ENCODE measurements around the gene CTSE.

Gene CTSE

GRCh38 chr1:205967554-205968335 lies 56.0 kb downstream of the CTSE start:
- Mint-ChIP-seq H3K27ac (no peak overlapping the region), H3K36me3 (ENCODE audit: low read depth) (no peaks in the 10 kb centered on the region), H3K9me3 (no peaks in the 10 kb centered on the region), H3K4me1 (ENCODE audit: low read depth) (no peaks in the 10 kb centered on the region), H3K4me3 (no peak overlapping the region), H3K27me3 (no peaks in the 10 kb centered on the region)

- Mint-ChIP-seq H3K4me3 (no peak overlapping the region), H3K36me3 (ENCODE audit: low read depth) (no peaks in the 10 kb centered on the region), H3K27ac (no peak overlapping the region), H3K4me1 (ENCODE audit: low read depth) (peaks cover 4% of the 10 kb centered on the region), H3K27me3 (peaks cover 5% of the 10 kb centered on the region), H3K9me3 (no peaks in the 10 kb centered on the region)
Measured at GRCh38 chr1:205965036-205965884, 58.4 kb downstream of the CTSE start.

- H3K27me3 Mint-ChIP-seq, result peaks cover 11% of the 10 kb centered on the region
- peaks cover 4% of the 10 kb centered on the region for H3K4me1 Mint-ChIP-seq (ENCODE audit: low read depth)
- no peak overlapping the region for H3K4me3 Mint-ChIP-seq
- no peaks in the 10 kb centered on the region for H3K9me3 Mint-ChIP-seq
- H3K27ac Mint-ChIP-seq, result no peak overlapping the region
- no peaks in the 10 kb centered on the region for H3K36me3 Mint-ChIP-seq (ENCODE audit: low read depth)
Measured at GRCh38 chr1:205963352-205964155, 60.1 kb downstream of the CTSE start.

GRCh38 chr1:205962821-205963221 lies 60.9 kb downstream of the CTSE start:
- no peaks in the 10 kb centered on the region for H3K9me3 Mint-ChIP-seq

GRCh38 chr1:205961991-205962820 lies 61.5 kb downstream of the CTSE start:
- Mint-ChIP-seq H3K27me3 (peaks cover 11% of the 10 kb centered on the region), H3K4me3 (no peak overlapping the region), H3K4me1 (ENCODE audit: low read depth) (peaks cover 4% of the 10 kb centered on the region), H3K27ac (no peak overlapping the region), H3K9me3 (no peaks in the 10 kb centered on the region), H3K36me3 (ENCODE audit: low read depth) (no peaks in the 10 kb centered on the region)

More at GRCh38 chr1:205962821-205963221, 60.9 kb downstream of the CTSE start:
- H3K4me1 Mint-ChIP-seq (ENCODE audit: low read depth), result peaks cover 4% of the 10 kb centered on the region
- peaks cover 11% of the 10 kb centered on the region for H3K27me3 Mint-ChIP-seq
- H3K36me3 Mint-ChIP-seq (ENCODE audit: low read depth), result no peaks in the 10 kb centered on the region
- H3K4me3 Mint-ChIP-seq, result no peak overlapping the region
- no peak overlapping the region for H3K27ac Mint-ChIP-seq

- Mint-ChIP-seq H3K27ac (no peak overlapping the region), H3K4me1 (ENCODE audit: low read depth) (peaks cover 4% of the 10 kb centered on the region), H3K4me3 (no peak overlapping the region), H3K27me3 (peaks cover 11% of the 10 kb centered on the region), H3K36me3 (ENCODE audit: low read depth) (no peaks in the 10 kb centered on the region), H3K9me3 (no peaks in the 10 kb centered on the region)
Measured at GRCh38 chr1:205961405-205961804, 62.3 kb downstream of the CTSE start.

GRCh38 chr1:205959789-205960188 lies 63.9 kb downstream of the CTSE start:
- no peaks in the 10 kb centered on the region for H3K36me3 Mint-ChIP-seq (ENCODE audit: low read depth)
- peaks cover 4% of the 10 kb centered on the region for H3K4me1 Mint-ChIP-seq (ENCODE audit: low read depth)
- H3K27me3 Mint-ChIP-seq, result peaks cover 17% of the 10 kb centered on the region
- H3K9me3 Mint-ChIP-seq, result no peaks in the 10 kb centered on the region
- H3K4me3 Mint-ChIP-seq, result no peak overlapping the region
- no peak overlapping the region for H3K27ac Mint-ChIP-seq

Measured in stimulated activated naive CD8-positive, alpha-beta T cell treated with anti-CD3 and anti-CD28 coated beads, Interleukin-15, Interleukin-2, amounts not matched to agents 100 ng/mL and 50 ng/mL, for 24 hours (primary cell).